GM18858 (cell line): Measurements from ENCODE around the gene RDH16.
"Not testable (repeated sequence)": the region's sequence is repeated elsewhere in the genome, so short reads cannot be mapped to it uniquely, and the experiment has no call there.

ENCODE experiments used
- ATAC-seq: cut with Tn5 transposase; IDR thresholded peaks from one replicate; pipeline ENCODE4 v1.9.1; 2021; ENCODE audit not compliant: unreplicated experiment

The RDH16 gene

DNA sequence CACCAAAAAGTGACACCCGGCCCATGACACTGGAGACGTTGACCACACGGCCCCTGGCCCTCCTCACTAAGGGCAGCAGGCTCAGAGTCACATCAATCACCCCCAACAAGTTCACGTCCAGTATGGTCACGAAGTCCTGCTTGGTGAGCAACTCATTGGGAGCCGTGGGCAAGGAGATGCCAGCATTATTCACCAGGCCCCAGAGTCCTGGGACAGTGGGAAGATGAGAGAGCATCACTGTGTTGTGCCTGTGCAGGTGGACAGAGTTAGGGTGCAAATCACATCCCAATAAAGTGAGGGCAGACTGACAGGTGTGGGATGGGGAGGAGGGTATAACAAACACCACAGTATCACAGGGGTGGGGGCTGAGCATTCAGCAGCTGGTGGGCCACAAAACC is 2.5 kb downstream of the RDH16 start:
- ATAC-seq, result no peak

- no peak for ATAC-seq
Observed at GRCh38 chr12:56954057-56954957, 3.1 kb downstream of the RDH16 start.

DNA sequence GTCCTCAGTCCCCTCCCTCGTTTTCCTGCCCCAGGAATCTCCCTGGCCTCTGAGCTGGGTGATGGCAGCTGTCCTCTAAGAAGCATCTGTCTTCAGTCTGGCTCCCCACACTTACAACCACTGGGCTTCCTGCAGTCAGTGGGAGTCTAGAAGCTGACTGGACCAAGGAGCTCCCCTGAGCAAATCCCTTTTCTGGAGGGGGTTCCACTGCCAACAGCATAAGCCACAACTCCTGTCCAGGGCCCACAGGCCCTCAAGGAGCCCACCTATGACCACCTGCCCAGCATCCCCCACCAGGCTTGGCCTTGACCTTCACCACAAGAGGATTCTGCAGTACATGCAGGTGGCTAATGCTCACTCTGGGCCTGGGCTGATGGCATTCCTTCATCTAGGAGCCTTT is 4.1 kb downstream of the RDH16 start:
- ATAC-seq, result no peak

DNA sequence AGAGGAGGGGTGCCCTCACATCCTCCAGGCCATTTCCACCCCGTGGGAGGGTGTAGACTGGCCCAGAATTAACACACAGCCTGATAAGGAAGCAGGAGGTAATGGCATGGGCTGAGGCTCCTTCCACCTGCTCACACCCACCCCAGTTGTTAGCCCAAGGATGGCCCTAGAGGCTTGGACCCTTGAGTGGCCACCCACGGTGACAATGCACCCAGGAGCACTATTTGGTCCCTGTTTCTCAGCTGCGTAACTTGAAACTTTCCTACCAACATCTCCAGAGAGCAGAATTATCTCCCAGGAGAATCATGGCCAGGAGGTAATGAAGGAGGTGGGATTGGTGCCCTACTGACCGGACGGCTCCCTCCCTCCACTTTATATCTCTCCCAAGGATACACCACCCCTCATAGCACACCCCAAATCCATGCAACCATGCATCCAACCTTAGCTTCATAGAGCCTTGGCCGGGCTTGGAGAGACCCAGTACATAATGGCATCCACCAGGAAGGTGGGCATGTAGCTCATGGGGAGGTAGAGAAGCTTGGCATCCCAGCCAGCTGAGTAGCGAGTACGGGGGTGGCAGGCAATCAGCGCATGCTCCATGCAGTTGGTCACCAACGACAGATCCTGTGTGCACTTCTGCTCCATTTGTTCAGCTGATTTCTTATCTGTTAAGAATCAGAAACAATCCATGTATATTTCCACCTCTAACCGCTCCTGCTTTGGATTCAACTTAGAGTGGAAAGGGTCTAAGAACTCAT is 5.6 kb downstream of the RDH16 start:
- ATAC-seq, result no peak

DNA sequence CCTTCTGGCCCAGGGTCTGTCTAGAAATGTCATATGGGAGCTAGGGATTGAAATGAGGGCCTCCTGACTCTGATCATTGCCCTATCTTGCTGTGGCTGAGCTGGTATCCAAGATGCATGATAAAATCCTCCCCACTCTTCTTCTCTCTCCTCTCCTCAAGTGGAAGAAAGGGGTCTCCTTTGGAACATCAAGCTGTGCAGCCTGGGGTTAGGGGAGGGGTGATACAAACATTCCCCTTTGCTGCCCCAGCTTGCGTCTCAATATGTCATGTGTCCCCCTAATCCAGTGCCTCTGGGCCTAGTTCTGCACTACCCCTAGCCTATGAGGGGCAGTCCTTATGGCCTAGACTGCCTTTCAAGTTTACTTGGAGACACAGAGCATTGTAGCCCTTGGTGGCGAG is 8.5 kb downstream of the RDH16 start:
- no peak for ATAC-seq

DNA sequence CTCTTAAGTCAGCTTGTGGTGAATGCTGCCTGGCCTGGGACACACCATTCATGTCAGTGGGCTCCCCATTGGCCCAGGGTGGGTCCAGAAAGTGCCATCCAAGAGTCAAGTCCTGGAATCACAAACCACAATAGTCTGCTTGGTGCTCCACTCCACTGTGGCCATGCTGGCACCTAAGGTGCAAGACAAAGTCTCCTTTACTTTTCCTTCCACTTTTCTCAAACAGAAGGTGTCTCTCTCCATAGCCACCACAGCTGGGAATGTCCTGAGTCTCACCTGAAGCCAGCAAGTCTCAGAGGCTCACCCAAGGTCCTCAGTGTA is 9.0 kb downstream of the RDH16 start:
- no peak for ATAC-seq

GRCh38 chr12:56947633-56948456 is 9.6 kb downstream of the RDH16 start:
- no peak for ATAC-seq

DNA sequence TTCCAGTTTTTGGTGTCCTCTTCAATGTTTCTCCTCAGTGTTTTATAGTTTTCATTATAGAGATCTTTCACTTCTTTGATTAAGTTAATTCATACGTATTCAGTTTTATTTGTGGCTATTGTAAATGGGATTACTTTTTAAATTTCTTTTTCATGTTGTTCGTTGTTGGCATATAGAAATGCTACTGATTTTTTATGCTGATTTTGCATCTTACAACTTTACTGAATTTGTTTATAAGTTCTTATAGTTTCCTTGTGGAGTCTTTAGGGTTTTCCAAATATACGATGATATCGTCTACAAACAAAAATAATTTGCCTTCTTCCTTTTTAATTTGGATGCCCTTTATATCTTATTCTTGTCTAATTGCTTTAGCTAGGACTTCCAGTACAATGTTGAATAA is 13.5 kb downstream of the RDH16 start:
- no peak for ATAC-seq

- ATAC-seq, result not testable (repeated sequence)
Observed at GRCh38 chr12:56943374-56943773, 14.0 kb downstream of the RDH16 start.

DNA sequence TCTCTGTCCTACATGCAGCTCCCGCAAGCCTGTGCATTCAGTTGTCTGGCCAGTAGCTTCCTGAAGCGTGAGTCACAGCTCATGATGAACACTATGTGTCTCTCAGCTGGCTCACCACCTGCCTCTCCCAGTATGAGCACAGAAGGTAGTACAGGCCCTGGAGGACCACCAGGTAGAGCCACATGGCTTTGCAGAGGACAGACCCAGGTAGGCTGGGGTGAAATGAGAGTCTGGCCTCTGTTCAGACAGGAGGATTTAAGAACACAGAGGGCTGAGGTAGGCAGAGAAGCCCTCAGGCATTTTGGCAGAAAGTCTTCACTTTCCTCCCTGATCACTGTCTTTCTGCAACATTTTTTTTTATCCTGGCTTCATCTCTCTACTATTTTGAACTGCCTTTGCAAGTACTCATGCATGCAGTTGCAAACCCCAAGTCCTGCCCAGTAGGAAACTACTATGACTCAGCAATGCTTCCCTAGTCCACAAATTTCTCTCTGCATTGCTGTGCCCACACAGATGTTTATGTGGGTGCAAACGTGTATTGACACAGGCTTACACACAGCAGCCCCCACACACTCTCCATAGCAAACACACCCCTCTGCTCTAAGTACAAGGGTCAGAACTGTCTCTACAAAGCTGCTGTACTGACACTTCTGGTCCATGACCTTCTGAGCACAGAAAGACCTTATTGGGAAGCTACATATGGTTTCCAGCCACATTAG is 15.9 kb downstream of the RDH16 start:
- ATAC-seq, result peak; percentile 92

- not testable (repeated sequence) for ATAC-seq
Observed at GRCh38 chr12:56940942-56941298, 16.5 kb downstream of the RDH16 start.

GRCh38 chr12:56935752-56936151 is 21.7 kb downstream of the RDH16 start:
- ATAC-seq, result no peak

DNA sequence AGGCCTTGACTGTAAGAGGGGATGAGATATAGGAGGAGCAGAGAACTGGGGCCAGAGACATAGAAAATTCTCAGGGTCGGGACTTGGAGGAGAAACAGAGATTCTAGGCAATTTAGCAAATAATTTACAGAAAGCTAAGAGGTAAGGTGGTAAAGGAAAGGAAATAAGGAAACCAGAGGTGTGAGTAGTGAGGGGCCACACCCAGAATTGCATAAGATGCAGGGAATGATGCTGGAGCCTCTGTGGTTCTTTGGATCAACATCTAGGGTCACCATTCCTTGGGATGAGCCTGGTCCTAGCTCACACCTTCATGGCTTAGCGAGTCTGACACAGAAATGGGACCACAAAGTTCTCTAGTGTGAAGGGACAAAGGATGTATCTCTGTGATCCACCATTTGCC is 22.3 kb downstream of the RDH16 start:
- ATAC-seq, result no peak

DNA sequence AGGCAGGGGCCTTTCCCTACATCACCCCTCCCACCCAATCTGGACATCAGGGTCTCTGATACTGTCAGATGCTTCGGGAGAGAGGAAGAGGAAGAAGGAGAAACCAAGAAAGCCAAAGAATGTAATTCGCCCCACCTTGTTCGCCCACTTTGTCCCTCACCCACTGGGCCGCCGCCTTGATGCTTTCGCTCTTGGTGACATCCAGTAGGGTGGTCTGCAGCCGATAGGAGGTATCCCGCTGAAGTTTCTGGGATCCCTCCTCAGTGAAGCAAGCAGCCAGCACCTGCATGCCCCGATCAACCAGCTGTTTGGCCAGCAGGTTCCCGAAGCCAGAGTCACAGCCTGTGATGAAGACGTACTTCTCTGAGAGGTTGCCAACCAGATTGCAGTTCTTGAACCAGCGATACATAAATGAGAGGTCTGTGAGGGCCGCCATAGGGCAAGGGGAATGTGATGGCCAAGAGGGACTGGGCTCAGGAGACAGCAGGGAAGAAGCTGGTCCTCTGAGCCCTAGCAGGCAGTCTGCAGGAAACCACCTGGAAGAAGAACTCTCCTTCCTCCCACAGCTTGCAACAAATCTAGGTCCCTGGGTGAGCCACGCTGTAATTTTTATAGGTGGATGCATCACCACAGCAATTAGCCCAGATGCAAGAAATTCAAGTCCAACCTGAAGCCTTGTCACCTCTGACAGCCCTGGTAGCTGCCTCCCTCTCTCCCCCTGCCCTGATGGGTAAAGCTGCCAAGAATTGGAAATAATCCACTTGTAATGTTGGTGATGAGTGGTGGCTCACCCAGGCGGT is 23.4 kb downstream of the RDH16 start, which contains the start of gene SDR9C7:
TSS of gene SDR9C7 (minus strand) at position 583 of the 800 bp plus-strand sequence. CDS start at position 436, 147 bp downstream.
- no peak for ATAC-seq

GRCh38 chr12:56932867-56933266 is 24.5 kb downstream of the RDH16 start:
- ATAC-seq, result no peak

- no peak for ATAC-seq
Observed at GRCh38 chr12:56932146-56932545, 25.3 kb downstream of the RDH16 start.

DNA sequence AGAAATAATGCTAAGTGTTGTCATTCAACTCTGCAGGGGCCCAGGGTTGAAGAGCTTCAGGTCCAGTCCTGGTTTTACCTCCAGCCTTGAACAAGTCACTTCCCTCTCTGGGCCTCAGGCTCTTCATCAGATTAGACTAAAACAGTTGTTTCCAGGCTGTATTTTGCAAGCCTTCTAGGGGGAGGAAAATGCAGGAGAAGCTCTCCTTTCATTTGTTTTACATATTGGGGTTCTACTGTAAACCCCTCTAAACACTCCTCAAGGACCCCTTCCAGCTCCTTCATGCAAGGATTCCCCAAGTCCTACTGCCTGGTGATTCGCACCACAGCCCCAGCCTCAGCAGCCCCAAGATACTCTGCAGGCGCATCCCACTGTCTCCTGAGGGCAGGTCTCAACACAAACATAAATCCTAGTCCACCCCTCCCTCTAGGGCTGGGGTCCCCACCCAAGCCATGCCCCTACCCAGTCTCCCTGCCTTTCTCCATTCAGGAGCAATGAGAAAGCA is 25.9 kb downstream of the RDH16 start:
- ATAC-seq, result no peak

- ATAC-seq, result no peak
Observed at GRCh38 chr12:56930241-56930640, 27.2 kb downstream of the RDH16 start.

DNA sequence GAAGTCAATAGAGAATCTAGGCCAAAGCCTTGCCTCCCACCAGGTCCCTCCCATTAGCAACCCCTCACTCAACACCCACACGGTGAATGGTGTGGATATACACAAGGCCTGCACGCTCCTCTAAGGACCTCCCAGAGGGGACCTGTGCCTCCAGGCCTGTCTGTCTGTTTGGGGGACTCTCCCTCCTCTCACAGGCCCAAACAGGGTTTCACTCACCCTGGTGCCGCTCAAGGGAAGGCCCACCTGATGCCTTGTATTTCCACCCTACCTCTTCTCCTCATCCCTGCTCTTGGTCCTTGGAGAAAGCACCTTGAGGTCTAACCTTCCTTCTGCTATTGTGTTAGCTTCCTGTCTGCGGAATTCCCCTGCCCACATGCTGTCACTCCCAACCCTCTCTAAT is 27.6 kb downstream of the RDH16 start:
- no peak for ATAC-seq

DNA sequence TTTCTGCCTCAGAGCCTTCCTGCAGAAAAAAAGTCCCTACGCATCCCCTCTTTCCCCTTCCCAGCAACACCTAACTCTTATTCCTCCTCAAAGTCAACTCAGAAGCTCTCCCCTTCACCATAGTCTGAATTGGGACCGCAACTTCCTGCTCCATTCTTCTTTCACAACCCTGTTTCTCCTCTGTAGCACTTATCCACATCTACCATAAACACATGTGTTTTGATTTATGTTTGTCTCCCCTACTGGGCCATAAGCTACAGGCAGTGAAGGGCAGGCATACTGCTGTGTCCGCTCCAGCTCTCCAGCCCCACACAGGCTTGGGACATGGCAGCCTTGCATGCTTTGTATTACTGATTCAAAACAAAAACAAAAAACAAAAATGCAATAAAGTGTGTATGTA is 29.1 kb downstream of the RDH16 start:
- no peak for ATAC-seq
